Limb (tissue), 2 donors: Measurements from ENCODE around the gene RBM41.

Experiments used
- DNase-seq, 2 donors: peaks; one replicate each; pipeline ENCODE4 v3.0.0-alpha.2; 2016; ENCODE audit errors: extremely low spot score in 2 of 2

Gene RBM41

DNA sequence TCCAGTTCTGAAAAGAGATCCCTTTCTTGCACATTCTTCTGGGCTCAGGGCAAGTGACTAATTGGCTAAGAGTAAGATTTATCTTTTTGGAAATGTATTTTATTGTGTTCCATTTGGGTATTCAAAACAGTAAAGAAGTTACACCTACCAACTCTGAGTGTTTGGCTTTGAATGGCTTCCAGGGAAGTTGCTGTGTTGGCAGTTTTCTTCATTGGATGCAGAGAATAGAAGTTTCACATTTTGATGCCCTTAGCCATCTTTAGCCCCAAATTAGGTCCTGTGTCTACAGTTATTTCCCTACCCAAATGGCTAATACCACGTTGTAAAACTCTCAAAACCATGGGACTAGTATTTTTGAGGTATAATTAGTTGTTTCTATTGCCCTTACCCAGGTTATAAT is 88.9 kb downstream of the RBM41 start:
- DNase-seq = no peak

- peak in 1 of 2 donors; percentile 24 for DNase-seq
These were observed 93.1 kb downstream of the RBM41 start for GRCh38 chrX:107025545-107025944.

- peak in 1 of 2 donors; percentile 7 for DNase-seq
These were observed 103.7 kb downstream of the RBM41 start for GRCh38 chrX:107014936-107015335.
